ENCODE data around the gene TLE5. TPM values are rescaled to one million over a fixed set of nuclear protein-coding genes. Genes with fewer than 3 reads are reported as not detected.
A peak's percentile ranks its signal among the peaks of the same experiment; 100 is the strongest.

The TLE5 gene
- total RNA-seq, 3 donors from 2014 or later, result 427 to 664 (median 556) TPM

- TF ChIP-seq CTCF (IDR thresholded peaks at IDR 0.05), result no peak
- intact Hi-C loops (cut with DNase I, micrococcal nuclease), result no loop called here
- H3K9me3 ChIP-seq, result no peaks in the 10 kb centered on the region
- H3K4me1 ChIP-seq (ENCODE audit: low read depth), result no peaks in the 10 kb centered on the region
- H3K4me3 ChIP-seq, result no peak overlapping the region
- ATAC-seq, result peak; percentile 88
- peak in 2 of 3 donors; percentile 30 to 63 for DNase-seq
- no peaks in the 10 kb centered on the region for H3K36me3 ChIP-seq (ENCODE audit: low read depth)
Measured at GRCh38 chr19:3006075-3006767, 56.1 kb downstream of the TLE5 start.

DNA sequence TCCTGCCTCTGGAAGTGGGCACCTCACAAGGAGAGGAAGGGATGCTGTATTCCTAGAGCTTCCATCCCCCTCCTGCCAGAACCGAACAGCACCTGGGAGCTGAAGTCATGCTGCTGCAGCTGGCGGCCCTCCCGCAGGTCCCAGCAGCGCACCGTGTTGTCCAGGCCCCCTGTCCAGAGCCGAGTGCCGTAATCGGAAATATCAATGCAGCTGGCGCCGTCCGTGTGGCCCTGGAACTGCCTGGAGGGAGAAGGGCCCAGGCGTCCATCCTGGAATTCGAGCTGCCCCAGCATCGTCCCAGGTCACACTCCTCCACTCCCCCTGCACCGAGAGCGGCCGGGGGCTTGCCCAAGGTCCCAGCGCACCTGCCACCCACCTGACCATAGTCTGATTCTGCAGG, 57.0 kb downstream of the TLE5 start:
- intact Hi-C loops (cut with DNase I, micrococcal nuclease), result no loop called here
- no peak overlapping the region for H3K4me3 ChIP-seq
- H3K9me3 ChIP-seq, result no peaks in the 10 kb centered on the region
- H3K36me3 ChIP-seq (ENCODE audit: low read depth), result no peaks in the 10 kb centered on the region
- ATAC-seq (no peak), DNase-seq (no peak)
- no peaks in the 10 kb centered on the region for H3K4me1 ChIP-seq (ENCODE audit: low read depth)
- no peak for TF ChIP-seq CTCF (IDR thresholded peaks at IDR 0.05)

DNA sequence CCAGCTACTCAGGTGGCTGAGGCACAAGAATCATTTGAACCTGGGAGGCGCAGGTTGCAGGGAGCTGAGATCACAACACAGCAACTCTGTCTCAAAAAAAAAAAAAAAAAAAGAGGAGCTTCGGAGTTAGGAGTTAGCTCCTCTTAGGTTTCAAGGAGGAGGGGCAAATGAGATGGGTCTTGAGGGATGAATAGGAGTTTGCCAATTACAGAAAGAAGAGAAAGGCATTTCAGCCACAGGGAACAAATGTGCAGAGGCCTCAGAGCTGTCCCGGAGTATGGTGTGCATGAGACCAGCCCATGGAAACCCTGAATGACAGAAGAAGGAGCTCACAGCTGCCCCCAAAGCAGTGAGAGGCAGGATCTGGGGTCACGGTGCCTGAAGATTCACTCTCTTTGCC, 57.8 kb downstream of the TLE5 start:
- Histone ChIP-seq H3K9me3 (no peaks in the 10 kb centered on the region), H3K4me3 (no peak overlapping the region), H3K36me3 (ENCODE audit: low read depth) (no peaks in the 10 kb centered on the region), H3K4me1 (ENCODE audit: low read depth) (no peaks in the 10 kb centered on the region)
- intact Hi-C loops (cut with DNase I, micrococcal nuclease), result no loop called here
- ATAC-seq, result no peak
- DNase-seq, result no peak
- TF ChIP-seq CTCF (IDR thresholded peaks at IDR 0.05), result no peak

- ATAC-seq (no peak), DNase-seq (no peak)
- Histone ChIP-seq H3K4me3 (no peak overlapping the region), H3K36me3 (ENCODE audit: low read depth) (no peaks in the 10 kb centered on the region), H3K4me1 (ENCODE audit: low read depth) (no peaks in the 10 kb centered on the region), H3K9me3 (no peaks in the 10 kb centered on the region)
- no peak for TF ChIP-seq CTCF (IDR thresholded peaks at IDR 0.05)
- intact Hi-C loops (cut with DNase I, micrococcal nuclease), result no loop called here
Measured at GRCh38 chr19:3003046-3003445, 59.2 kb downstream of the TLE5 start.

Other genes starting within 250 kb of the TLE5 start
- gene ZNF554, start 242.6 kb downstream of the TLE5 start, total RNA-seq, result 1 to 10 TPM; 3.0 to 4.7 (median 3.9) TPM
- 1 to 10 TPM; 3.0 to 8.4 (median 4.8) TPM for gene ZNF555, start 221.0 kb downstream of the TLE5 start, total RNA-seq
- under 1 TPM in 1 of 3 donors, not detected in 2; 0.29 TPM for gene ZNF556, start 195.2 kb downstream of the TLE5 start, total RNA-seq
- gene ZNF57, start 161.6 kb downstream of the TLE5 start, total RNA-seq, result 10 to 100 TPM in 2 of 3 donors, 1 to 10 TPM in 1; 8.9 to 19.1 (median 14.4) TPM
- 1 to 10 TPM; 4.1 to 4.5 (median 4.1) TPM for gene ZNF77, start 117.5 kb downstream of the TLE5 start, total RNA-seq
- 1 to 10 TPM; 1.8 to 4.1 (median 3.0) TPM for gene TLE6, start 84.9 kb downstream of the TLE5 start, total RNA-seq
- 10 to 100 TPM; 40.0 to 66.5 (median 63.5) TPM for gene TLE2, start 33.2 kb downstream of the TLE5 start, total RNA-seq
- gene GNA11, start 31.9 kb upstream of the TLE5 start, total RNA-seq, result 100 to 1,000 TPM; 182 to 349 (median 234) TPM
- 1 to 10 TPM; 1.9 to 6.2 (median 4.3) TPM for gene GNA15, start 73.5 kb upstream of the TLE5 start, total RNA-seq
- gene S1PR4, start 116.3 kb upstream of the TLE5 start, total RNA-seq, result 1 to 10 TPM in 1 of 3 donors, under 1 TPM in 2; 0.38 to 2.5 (median 0.82) TPM
- 100 to 1,000 TPM in 1 of 3 donors, 10 to 100 TPM in 2; 52.6 to 103 (median 94.4) TPM for gene NCLN, start 123.4 kb upstream of the TLE5 start, total RNA-seq
- 1 to 10 TPM in 1 of 3 donors, under 1 TPM in 2; 0.75 to 2.7 (median 0.79) TPM for gene CELF5, start 162.2 kb upstream of the TLE5 start, total RNA-seq

Data from mucosa of descending colon (tissue), 3 donors.